GM12873 (cell line): Measurements from ENCODE around the gene CHST8.

Experiments used
- CTCF ChIP-seq: IDR thresholded peaks from 2 replicates; pipeline ENCODE4 v1.5.1; 2012; ENCODE audit warnings: low read depth, mild to moderate bottlenecking, moderate library complexity, low read length, control low read depth; ENCODE audit not compliant: insufficient read depth; ENCODE audit errors: missing control alignments

The CHST8 gene

GRCh38 chr19:33690378-33691029 is 68.8 kb downstream of the CHST8 start:
- no peak for TF ChIP-seq CTCF

DNA sequence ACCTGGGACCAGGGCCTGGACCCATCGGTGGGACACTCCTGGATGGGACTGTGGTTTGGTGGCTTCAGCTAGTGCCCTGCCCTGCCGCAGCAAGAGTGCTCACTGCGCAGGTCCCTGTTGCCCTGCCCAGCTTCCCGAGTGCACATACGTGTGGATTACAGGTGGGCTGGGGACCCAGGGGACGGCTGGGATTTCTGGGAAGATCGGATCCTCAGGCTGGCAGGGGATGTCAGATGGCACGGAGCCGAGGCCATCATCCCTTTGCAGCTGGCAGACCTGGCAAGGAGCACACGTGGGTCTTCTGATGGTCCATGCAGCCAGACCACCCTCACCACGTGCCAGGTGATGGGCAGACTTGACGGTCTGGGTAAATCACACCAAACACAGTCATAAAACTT is 69.3 kb downstream of the CHST8 start:
- TF ChIP-seq CTCF, result no peak

DNA sequence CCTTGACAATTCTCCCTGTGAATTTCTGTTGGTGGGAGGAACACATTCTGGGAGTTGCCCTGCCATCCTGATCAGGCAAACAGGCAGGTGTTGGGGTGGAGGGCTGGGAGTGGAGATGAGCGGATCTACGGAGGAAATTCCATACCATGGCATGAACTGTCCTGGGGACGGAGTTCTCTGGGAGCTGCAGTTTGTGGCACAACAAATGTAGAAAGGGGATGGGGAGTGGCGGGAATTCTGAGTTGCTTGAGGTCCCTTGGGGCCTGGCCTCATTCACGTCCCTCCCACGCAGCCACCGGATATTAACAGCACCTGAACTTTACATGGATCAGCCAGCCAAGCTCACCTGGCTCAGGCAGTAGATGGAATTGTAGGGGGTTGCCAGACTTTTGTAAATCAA is 70.0 kb downstream of the CHST8 start:
- no peak for TF ChIP-seq CTCF

DNA sequence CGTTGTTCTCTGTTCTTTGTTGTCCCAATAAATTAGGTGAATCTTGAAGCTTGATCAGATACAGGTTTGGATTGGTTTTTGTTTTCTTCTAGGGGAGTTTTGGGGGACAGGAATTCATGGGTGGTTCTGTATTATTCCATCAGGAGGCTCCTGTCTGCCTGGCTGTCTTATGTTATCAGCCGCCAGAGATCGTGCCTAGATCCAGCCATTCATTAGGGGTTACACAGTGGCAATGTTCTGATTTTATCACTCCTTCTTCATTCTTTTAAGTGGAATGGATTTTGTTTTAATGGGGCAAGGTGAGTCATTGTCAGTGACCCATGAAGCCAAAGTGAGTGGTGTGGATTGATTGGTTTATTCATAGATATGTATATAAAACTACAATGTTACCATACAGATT is 71.9 kb downstream of the CHST8 start:
- no peak for TF ChIP-seq CTCF

DNA sequence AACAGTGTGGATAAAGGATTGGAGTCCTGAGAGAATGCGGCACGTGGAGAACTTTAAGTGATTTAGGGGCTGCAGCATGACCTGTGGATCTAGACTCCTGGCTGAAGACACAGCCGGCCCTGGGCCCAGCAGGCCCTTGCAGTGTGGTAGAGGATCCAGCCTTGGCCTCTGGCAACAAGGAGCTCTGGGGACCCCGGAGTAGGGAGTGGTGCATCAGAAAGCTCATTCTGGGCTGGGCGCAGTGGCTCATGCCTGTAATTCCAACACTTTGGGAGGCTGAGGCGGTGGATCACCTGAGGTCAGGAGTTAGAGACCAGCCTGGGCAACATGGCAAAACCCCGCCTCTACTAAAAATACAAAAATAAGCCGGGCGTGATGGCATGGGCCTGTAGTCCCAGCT is 76.0 kb downstream of the CHST8 start:
- no peak for TF ChIP-seq CTCF

DNA sequence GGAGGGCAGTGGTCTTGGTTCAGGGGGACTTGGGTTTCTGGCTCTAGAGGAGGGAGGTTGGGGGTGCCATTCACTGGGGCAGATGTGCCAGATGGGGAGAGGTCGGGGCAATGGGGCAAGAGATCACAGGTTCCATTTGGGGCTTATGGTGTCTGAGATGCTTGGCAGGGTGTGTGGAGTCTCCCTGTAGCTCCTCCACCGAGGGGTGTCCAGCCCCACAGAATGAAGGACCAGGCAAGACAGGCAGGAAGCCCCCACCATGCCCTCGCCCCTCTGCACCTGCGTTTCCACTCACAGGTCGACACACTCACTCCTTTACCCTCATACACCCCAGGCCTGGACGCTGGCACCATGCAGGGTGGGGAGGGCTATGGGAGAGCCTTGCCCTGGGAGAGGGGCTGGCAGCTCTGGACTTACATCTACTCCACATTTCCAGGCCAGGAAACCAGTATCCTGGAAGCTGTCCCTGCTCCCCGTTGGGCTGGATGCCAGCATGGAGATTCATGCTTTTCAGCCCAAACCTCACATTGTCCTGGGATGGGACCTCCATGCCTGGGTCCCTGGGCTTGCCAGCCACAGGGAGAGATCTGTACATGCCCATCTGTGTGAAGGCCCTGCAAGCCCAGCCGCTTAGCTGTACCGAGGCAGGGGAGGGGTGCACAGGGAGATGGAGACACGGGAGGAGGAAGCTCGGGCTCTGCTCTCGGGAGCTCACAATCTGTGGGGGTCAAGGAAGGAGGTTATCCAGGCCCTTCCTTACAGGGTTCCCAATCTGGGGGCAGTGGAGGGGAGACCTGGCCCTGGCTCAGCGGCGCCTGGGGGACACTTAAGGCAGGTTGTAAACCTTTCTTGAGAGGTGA is 77.1 kb downstream of the CHST8 start:
- no peak for TF ChIP-seq CTCF

DNA sequence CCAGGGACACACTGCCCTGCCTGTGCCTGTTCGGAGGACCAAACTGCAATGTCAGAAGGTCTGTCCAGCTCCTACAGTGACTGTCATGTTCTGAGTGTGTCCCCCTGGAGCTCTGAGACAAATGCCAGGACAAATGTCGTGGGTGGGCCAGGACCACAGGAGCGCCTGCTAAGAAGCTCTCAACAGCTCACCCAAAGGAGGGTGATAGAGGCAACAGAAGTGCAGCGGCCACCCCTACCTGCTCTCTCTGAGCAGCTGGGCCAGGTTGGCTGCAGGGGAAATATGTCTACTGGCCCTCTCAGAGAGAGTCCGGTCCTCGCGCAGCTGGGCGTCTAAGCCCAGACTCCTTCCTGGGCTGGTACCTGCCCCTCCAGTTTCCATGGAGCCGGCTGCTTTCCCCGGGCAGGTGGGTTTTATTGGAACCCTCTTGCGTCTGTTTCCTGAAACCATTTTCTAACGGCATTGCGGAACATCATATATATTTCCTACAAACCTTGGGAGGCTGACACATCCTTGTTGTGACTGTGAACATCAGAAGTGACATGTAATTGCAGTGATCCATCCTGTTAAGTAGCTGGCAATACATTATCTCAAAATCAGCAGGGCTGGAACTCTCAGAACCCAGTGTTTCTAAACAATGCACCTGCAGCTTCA is 78.1 kb downstream of the CHST8 start:
- TF ChIP-seq CTCF, result no peak
